HCEC 1CT (cell line): Measurements from ENCODE around the gene ATP5F1B.

ENCODE experiments used
- DNase-seq: peaks from one replicate; pipeline ENCODE4 v3.0.0-alpha.2; 2017

ATP5F1B gene

DNA sequence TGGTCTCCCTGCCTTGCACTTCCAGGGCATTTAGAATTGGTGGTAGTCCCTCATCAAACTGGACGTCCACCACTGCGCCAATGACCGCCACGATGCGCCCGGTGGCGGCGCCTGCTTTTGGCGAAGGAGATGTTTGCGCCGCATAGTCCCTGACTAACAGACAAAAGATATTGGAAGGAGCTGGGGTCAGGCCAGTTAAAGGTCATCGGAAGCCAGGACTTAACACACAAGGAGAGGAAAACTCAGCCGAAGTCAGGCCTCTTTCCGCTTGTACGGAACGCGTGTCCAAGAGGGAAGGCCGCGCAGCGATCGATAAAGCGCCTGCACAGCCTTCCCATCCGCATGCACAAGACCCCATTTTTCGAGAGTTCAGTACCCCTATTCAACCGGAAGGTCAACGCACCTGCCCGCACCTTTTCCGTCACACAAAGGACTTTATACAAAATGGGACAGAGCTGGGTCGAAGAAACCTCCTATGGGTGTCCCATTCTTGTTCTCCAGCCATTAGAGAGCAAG, 525 bp downstream of the ATP5F1B start:
- DNase-seq = peak; percentile 16

DNA sequence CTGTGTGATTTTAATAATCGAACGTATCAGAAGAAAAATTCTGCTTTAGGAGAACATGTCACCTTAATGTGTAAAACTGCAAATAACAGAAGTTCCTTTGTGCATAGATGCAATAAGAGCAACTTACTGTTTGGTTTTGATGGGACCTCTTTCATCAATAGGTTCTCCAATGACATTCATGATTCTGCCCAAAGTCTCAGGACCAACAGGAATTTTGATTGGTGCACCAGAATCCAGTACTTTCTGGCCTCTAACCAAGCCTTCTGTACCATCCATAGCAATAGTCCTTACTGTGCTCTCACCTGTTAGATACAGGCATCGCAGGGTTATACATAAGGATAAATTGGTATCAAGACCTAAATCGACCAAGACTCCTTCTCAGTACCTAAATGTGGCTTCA, 1.1 kb downstream of the ATP5F1B start:
- no peak for DNase-seq

DNA sequence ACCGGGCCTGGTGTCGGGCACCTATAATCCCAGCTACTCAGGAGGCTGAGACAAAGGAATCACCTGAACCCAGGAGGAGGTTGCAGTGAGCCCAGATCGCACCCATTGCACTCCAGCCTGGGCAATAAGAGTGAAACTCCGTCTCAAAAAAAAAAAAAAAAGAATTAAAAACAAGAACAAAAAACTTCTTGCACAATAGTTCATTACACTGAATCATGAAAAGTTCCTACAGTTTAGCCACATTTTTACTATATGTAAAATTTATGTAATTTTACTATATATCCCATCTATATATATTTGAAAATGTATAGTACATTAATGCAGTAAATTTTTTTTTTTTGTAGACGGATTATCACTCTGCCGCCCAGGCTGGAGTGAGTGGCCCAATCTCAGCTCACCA, 4.6 kb downstream of the ATP5F1B start:
- no peak for DNase-seq

DNA sequence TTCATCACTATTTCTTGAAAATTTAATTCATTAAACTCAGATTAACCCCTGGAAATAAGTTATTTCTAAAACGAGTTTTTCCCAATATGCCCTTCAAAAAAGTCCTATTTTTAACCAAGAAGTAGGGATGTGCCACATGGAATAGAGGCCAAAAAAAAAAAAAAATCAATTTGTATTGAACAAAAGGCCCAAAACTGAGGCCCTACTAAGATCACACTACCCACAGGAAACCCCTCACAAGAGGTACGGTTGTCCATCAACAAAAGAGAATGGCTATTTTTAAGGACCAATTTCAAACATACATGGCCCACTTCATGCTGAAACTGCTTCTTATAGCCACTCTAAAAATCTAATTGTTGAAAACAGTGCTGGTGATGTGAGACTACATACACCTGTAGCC, 8.2 kb downstream of the ATP5F1B start:
- DNase-seq = no peak

DNA sequence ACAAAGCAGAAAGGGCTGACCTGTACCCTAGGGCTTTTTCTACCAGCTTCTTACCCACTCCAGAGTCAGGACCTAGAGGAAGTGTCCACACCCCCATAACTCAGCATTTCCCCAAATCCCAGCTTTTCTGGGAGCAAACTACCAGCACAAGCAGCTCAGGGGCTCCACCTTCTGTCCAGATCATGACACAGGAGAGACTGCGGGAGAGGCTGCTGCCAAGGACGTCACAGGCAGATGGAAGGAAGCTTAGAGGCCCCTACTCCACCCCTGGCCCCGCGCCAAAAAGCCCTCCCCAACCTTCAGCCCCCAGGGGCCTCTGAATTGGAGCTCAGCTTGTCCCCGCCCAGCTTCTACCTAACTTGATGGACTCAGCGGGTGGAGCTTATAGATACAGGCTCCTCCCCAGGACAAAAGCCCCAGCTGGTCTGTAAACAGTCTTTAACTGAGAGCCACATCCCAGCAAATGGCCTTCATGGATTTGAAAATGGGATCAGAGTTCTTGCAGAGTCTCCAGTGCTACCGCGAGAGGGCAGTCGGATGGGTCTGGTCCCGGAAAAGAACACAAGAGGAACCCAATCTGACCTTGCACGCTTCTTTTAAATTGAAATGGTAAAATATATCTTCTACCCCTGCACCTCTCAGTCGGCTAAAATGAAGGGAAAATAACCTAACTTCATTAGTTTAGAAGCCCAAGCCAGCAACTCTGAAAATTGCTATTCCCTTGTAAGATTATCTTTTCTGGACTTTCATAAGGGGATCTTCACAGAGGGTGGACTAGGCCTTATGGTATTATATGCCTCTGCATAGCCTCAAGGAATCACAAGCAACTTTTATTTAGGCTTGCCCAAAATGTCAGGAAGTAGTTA, 8.9 kb downstream of the ATP5F1B start:
- DNase-seq = peak; percentile 100

DNA sequence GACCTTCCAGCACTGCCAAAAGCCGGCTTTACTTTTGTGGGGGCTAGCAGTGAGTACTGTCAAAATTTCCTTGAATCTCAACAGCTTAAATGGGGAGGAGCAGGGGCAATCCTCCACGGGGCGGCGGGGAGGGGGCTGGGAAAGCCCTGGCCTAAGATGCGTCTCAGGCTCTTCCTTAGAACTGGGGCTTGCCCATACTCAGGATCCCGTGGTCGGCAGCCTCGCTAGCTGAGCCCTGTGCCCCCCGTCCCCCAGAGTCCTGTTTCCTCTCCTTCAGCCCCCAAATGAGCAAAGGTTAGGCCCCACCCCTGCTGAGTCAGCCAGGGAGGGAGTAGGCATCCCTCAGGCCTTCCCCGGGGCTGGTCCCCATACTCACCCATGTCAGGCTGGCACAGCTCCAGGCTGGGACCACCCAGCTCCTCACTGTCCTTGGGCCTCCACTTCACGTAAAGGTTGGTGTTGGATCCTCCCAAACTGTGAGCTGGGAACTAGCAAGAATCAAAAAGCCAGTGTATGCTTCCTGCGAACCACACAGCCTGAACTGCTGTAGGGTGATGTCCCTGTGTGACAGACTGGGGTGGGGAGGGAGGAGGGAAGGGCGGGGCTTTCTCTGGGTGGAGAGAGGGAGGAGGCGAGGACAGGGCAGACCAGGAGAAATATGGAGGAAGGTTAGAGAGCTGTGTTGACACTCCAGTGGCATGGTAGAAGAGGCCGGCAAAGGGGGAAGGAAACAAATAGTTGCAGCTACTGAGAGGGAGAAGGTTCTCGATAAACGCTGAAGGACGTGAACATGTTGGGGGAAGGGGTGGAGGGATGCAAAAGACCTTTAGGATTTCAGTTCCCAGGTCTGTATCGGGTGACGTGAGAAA, 9.7 kb downstream of the ATP5F1B start:
- DNase-seq = peak; percentile 81

DNA sequence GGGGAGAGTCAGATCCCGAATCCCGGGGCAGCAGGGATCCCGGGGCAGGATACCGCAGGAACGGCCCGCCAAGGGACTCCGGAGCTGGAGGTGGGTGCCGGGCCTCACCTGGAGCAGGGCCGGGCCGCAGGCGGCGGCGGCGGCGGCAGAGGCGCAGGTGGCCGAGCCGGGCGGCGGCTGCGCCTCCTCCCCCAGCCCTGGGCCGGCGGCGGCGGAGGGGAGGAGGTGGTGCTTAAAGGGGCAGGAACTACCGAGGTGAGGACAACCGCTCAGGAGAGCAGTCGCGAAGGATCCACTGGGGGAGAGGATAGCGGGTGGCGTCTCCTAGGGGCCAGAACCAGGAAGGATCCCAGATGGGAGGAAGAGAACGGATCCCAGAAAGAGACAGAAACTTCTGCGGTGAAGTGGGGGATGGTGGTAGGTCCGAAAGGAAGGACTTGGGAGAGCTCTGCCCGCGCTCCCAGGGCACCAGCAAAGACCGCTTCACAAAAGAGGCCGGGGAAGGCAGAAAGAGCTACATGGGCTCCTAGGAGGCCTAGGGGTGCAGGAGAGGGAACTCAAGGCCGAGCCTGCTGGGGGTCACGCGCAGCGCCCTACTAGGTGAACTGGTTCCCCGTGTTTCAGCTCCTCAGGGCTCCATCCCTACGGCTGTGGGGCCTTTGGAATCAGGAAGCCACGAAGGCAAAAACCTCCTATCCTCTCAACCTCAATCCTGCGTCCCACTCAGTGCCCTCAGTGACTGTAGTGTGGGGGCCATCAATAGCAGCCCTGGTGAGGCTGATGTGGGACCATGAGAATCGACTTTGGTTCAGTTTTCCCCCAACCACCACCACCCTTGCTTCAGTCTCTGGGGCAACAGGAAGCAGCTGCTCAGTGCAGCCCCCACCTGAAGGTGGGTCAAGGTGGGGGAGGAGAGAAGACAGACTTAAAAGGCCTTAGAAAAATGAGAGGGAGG, 10.7 kb downstream of the ATP5F1B start:
- peak; percentile 92 for DNase-seq

DNA sequence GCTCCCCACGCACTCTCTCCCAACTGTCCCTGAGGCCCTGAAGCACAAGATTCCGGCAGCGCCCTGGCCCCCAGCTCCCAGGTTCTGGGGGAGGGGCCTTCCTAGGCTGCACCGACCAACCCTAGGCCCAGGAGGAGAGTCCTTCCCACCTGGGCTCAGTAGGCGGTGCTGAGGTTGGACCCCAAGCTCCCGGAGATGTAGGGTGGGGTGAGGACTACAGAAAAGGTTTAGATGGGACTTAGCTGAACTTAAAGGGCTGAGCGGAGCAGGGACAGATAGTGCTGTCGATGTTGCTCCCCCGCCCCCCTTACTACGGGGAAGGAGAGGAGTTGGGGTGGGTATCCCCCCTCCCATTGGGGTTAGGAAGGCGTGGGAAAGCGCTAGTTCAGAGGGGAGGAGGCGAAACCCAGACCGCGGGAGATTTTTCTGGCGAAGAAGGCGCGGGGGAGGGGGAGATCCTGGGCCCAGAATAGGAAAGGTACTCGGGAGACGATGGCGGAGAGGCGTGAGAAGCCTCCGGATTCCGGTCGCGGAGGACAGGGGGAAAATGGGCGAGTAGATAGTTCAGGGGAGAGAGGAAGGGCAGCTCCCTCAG, 11.4 kb downstream of the ATP5F1B start:
- no peak for DNase-seq

DNA sequence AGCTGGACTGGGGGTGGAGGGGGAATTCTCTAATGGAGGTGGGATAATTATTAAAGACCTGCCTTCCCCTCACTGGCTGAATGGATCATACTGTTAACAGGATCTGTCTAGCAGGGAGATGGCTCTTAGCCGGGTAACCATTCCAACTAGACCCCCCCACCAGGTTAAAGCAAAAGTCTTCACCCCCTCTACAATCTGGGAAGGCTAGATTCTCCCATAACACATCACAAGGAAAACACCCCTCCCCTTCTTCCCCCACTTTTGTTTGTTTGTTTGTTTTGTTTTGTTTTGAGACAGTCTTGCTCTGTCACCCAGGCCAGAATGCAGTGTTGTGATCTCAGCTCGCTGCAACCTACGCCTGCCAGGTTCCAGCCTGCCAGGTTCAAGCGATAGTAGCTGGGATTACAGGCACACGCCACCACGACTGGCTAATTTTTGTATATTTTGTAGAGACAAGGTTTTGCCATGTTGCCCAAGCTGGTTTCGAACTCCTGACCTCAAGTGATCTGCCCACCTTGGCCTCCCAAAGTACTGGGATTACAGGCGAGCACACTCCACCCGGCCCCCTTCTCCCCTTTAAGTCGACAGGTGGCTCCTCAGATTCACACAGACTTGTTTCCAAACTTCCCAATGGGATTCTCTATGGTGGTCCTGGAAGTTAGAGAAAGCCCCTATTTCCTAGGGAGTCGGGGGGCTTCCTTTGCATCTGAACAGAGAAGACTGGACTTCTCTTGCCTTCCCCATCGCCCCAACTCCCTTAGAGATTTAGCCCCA, 12.1 kb downstream of the ATP5F1B start:
- no peak for DNase-seq

DNA sequence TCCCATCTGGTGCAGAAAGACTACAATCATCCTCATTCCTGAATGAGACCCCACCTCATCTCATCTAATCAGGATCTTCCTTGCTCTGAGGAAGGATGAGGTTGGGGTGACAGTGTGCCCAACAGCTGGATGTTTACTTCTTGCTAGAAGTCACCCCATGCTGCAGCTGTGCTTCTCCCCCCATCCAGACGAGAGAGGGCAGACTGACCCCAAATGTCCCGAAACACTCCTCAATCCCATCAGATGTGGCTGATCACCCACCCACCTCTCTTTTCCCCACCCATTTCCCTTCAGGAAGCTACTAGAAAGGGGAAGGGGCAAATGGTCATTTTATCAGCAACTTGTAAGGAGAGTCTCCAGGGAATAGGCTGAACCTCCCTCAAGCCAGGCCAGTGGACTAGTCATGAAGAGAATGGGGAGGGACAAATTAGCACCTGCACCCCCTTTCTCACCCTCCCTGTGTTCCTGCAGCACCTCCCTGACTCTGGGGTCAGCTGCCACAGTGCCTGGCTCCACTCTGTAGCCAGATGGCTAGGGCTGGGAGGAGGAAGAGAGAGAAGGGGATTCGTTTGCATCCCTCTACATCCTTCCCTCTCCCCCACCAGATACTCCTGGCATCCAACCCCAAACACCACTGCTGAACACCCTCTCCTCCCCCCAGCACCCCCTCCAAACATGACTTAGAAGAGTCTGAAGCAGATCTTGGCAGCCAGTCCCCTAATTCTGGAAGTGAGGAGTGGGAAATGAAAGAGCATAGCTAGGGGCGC, 12.9 kb downstream of the ATP5F1B start:
- DNase-seq = no peak

DNA sequence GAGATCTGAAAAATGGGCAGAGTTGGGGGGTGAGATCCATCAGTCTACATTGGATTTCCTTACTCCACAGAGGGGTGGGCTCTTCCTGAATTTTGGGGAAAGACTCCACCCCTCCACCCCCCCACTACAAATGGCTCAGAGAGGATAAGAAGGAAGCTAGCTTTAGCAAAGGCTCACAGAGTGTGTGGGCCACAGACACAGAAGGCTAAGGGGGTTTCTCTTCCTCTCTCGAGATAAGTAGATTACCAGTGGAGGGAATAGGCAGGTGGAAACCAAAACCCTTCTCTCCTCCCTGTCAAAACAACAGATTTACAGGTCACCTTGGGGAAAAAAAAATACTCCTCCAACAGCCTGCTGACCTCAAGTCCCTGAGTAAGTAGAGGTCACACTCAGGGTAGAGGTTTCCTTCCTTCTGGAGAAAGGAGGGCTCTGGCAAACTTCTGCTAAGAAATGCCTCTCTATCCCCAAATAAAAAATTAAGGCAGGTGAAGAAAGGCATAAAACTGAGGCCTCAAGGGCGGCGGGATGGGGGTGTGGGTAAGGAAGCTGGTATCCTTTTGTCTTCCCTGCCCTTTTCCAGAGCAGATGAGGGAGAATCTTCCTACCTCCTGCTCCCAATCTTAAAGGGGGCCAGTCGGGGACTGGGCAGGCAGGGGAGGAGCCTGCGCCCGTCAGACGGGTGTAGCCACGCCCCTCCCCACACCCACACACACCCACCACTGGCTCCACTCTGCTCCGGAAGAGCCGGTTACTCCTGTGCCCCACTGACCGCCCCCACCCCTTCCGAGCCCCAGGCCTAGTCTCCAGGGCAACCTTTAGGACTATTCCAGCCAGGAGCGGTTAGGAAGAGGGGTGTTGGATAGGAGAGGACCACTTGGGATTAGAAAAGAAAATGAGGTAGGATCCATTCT, 13.7 kb downstream of the ATP5F1B start:
- DNase-seq = peak; percentile 45

DNA sequence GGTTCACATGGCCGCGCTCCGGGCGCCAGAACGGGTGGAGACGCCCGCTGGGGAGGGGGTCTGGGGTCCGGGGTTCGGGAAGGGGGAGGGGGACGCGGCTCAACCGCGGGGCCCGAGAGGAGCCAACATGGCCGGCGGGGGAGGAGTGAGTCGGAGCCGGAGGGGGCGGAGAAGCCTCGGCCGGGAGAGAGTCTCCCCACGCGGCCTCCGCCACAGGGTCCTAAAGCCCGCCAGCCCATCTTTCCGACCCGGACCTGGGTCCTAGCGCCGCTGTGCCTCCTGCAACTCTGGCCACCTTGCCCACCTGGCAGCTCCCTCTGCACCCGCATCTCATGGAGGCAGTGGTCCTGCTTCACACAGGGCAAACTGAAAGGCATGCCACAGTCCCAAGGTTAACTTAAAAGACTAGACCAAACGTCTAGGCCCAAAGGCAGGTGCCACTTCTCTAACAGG, 15.6 kb downstream of the ATP5F1B start, which contains the start of gene BAZ2A:
Gene BAZ2A, minus strand, starts transcription at position 147 of the 453 bp plus-strand sequence. CDS start 12,796 bp downstream, outside the sequence.
- DNase-seq = peak; percentile 84

DNA sequence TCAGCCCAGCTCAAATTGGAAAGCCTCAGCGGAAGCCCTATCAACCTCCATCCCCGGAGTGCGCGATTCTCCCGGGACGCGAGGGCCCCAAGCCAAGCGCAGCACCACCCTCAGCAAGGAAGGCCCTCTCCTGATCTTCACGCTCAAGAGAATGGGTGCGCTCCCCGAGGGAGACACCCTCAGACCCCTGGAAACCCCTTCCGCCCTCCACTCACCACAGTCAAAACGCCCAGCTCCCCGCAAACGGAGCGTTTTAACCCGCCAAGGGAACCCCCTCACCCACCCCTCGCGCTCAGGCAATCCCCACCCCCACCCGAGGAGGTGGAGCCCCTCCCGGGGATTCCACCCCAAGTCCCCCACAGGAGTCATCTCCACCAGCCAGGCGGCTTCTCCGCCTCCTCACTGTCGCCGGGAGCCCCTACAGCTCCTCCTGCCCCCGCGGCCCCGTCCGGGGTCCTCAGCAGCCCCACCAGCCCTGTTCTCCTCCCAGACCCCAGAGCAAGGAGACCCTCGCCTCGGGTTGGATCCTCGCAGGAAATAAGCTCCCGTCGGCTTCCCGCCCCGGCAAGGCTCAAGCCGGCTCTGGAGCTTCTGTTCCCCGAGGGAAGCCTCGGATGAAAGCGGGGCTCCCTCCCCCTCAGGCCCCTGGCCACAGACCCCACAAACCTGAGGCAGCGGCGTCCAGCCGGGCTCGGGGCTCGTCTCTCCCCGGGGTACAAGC, 16.2 kb downstream of the ATP5F1B start:
- peak; percentile 37 for DNase-seq

DNA sequence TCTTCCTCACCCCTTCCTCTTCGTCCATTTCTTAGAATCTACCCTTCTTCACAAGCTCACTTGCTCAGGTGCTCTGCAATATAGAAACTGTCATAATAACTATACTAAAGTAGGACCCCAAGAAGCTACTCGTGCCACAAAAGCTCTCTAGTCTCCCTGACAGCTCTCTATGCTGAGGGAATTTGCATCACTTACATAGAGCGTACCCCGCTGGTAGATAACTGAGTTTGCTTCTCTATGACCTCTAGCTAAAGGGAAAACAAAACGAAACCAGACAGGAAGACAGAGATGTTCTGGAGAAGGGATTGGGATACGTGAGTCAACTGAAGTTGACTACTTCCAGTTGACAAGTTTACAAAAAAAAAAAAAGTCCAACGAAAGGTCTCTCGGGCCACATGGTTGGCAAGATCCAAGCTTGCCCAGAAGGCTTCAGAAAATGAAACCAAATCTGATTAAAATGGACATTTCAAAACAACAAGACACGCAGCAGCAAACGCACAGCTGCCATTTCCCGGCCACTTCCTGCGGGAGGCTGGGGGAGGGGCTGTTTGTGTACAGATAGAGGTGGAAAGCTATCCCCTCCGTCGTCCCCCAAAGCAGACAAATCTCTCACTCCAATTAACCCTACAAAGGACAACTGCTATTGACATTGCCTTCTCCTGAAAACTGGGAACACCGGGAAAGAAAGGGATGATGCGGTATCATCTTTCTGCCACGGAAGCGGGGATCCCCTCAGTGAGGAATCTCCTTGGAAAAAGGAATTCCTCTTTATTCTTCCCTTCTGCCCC, 16.9 kb downstream of the ATP5F1B start:
- DNase-seq = peak; percentile 61

DNA sequence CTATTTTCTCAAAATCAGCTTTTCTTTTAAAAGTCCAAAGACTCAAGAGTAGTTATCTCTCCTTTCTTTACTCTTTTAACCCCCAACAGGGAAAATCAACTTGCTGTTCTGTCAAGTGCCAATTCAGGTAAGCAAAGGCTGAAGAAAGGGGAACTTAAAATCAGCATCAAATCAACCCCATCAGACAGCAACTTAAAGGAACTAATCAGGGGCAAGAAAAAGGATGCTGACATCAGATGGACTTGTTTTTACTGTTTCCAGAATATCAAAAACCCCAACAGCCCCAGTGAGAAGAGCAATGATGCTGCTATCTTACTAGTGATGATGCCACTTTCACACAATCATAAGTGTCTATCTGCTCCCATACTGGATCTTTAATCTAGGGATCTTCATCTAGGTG, 19.1 kb downstream of the ATP5F1B start:
- DNase-seq = no peak

DNA sequence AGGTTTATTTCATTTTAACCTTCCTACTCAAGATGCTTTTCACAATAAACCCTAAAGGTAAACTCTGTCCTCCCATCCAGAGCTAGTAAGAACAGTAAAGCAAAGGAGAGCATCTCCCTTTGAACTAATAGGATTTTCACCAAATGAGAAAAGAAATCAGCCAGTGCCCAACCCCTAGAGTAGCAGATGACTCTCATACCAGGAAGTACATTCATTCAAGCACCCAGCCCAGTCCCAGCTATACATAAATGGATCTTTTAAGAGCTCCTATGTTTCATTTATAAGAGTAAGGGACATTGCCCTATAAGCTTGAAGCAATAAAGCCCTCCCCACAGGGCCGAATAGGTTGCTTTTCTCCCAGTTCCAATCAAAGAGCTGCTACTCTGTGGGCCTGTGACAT, 23.2 kb downstream of the ATP5F1B start:
- no peak for DNase-seq

DNA sequence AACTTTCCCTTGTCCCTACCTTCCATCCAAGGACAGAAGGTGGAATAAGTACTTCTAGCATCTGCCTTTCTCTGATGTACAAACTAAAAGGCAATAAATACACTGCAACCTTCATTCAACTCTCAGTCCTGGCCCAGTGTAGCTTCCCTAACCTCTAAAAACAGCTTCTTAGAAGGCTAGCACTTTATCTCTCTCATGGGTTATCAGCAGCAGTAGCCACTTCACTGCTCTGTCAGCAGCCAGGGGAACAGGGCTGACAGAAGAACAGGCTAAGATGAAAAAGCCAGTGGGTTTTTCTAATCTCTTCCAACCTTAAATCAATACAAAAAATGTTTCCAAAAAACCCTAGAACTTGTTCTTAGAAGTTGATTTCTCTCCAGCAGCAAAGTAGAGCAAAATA, 28.9 kb downstream of the ATP5F1B start:
- DNase-seq = no peak

DNA sequence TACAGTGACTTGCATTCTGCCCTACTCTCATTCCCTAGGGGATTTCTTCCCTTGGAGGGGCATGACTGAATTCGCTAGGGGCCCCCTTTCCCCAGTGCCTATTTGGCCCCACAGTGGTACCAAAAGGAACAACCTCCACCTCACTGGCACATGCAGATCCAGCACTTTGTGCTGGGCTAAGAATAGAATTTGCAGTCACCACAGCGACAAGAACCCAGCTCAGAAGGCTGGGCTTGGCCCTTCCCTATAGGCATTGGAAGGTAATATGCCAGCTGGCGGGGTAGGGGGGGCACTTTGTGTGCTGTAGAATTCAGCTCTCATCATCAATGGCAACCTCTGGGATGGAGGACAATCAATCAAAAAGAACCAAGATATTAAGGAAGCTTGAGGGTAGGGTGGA, 29.5 kb downstream of the ATP5F1B start:
- no peak for DNase-seq
